ENCODE data around the gene USP21. TPM values are rescaled to one million over a fixed set of nuclear protein-coding genes. Genes with fewer than 3 reads are reported as not detected.
A peak's percentile ranks its signal among the peaks of the same experiment; 100 is the strongest.

Gene USP21
- total RNA-seq, 1 experiment from 2014 or later, result 9.3 TPM

DNA sequence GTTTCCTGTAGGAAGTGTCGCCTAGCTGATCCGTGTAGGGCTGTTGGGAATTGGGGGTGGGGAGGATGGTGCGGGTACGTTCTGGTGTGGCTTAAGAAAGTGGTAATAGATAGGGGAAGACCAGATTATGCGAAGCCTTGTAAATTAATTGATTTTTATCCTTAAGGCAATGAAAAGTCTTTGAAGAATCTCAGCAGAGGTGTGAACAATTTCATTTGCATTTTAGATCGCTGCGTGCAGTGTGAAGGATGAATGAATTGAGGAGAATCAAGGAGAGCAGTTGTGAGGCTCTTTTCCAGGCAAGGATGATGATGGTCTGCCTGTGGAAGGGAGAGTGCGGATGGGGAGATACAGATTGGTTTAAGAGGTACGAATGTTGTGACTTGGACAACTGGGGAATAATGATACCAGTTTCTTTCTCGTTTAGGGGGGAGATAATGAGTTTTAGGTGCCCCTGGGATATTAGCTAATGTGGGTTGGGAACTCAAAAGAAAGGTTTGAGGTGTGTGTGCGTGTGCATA lies 26.0 kb upstream of the USP21 start:
- no peak for DNase-seq (ENCODE audit: low read depth)

DNA sequence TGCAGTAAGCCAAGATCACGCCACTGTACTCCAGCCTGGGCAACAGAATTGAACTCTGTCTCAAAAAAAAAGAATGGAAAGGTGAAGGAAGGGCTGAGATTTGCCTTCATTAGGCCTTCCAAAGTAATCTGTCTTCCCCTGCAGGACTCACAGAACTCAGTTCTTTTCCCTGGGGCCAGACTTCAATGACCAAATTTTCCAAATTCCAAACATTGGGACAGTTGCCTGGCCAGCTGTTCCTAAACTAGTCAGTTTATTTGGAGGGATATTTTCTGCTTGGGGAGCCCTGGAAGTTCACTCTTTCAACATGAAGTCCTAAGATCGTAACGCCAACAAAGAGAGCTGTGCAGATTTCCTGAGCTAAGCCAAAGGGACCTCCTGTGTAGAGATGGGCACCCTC lies 21.4 kb upstream of the USP21 start:
- no peak for DNase-seq (ENCODE audit: low read depth)

DNA sequence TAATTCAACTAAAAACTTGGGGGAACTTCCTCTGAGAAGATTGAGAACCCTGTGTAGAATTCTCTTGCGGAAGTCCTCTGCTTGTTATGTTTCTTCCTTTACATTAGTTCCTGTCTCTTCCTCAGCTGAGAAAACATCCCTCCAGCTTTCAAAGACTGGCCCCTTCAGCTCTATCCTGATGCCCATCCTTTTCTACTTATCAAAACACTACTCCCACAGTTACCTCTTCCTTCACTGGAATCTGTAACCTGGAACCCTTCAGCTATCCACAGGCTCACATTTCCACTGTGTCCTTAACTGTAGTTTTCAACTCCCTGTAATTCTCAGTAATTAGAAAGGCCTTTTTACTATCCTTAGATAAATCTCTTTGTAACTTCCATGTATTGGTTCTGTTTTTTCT lies 20.9 kb upstream of the USP21 start:
- DNase-seq (ENCODE audit: low read depth), result no peak

DNA sequence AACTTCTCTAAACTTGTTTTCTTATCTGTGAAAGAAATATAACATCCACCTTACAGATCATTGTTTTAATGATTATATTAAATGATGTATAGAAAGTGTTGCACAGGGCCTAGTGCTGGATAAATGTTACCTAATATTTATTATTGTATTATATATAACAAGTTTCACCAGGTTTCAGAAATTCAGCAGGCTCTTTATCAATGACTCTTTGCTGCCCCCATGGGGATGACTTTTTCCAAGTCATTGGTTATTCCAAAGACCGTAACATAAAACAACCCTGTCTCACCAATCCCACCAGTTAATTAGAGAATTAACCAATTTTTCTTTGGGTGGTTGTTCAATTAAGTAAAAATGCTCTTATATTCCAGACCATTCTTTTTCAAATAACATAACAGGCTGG lies 19.5 kb upstream of the USP21 start:
- DNase-seq (ENCODE audit: low read depth), result peak; percentile 40

DNA sequence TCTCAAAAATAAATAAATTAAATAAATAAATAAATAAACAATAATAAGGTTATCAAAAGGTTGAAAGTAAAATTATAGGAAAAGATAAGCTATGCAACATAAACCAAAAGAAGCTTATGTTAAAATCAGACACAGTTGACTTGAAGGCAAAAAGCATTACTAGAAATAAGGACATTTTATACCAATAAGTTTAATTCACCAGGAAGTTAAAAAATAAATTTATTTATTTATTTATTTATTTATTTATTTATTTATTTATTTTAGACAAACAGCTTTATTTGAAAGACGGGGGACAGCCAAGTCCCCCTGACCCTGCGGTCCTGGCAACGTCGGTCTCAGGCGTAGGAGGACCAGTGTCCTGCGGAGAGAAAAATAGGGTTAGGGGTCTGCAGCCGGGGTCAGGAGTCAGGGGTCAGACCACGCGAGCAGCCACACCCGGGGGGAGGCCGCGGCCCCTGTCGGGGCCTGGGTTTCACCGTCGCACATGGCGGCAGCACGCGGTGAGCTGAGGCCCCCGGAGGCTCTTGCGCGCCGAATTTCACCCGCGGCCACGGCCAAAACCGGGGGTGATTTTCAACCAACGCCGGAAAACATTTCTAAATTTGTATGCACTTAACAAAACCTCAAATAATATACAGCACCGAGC lies 18.4 kb upstream of the USP21 start:
- no peak for DNase-seq (ENCODE audit: low read depth)

DNA sequence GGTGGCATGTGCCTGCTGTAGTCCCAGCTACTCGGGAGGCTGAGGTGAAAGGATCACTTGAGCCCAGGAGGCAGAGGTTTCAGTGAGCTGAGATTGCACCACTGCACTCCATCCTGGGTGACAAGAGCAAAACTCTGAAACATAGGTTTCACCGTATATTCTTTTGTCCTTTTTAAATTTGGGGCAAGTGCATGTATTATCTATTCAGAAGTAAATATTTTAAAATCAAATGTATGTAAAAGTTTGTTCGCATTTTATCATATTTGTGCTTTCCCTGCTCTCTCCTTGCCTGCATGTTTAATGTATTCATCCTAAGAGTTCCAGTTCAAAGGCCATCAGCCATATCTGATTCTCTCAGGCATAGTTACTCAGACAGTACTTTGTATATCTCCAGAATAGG lies 13.5 kb upstream of the USP21 start:
- DNase-seq (ENCODE audit: low read depth), result no peak

DNA sequence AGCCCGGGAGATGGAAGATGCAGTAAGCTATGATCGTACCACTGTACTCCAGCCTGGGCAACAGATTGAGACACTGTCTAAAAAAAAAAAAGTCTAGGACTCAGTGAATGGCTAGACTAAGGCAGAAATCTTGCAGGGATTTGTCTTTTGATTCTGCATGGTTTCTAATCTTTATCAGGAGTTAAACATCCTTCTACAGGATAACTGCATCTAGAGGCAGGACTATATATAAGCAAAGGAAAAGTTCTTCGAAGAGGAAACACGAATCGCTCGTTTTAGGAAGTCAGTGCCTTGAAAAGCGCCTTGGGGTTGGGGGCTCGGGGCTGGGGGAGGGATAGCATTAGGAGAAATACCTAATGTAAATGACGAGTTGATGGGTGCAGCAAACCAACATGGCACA lies 6.1 kb upstream of the USP21 start:
- DNase-seq (ENCODE audit: low read depth), result no peak

DNA sequence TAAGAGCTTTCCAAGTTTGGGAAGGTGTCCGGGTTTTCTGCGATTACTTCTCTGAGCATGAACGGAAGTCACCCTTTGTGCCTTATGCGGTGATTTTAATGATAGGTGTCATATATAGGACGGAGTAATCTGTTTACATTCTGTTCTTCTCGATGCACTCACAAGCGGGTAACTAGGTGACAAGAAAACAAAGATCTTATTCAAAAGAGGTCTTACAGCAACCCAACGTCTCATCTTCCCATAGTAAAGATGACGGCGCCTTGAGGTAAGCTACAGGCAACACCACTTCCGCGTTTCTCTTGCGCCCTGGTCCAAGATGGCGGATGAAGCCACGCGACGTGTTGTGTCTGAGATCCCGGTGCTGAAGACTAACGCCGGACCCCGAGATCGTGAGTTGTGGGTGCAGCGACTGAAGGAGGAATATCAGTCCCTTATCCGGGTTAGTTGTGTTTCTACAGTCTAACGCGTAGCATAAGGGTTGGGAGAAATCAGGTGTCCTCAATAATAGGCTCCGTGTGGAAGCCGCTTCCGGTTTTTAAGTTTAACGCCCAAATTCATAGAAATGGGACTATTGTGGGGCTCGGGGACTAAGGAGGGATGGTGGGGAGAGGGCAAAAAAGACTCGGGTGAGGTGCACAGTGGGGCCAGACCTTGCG lies 5.5 kb upstream of the USP21 start, which contains the start of gene UFC1:
Gene UFC1, plus strand, starts transcription at position 297 of the 656 bp plus-strand sequence. Its CDS starts 20 bp downstream, at position 317.
- peak; percentile 86 for DNase-seq (ENCODE audit: low read depth)

DNA sequence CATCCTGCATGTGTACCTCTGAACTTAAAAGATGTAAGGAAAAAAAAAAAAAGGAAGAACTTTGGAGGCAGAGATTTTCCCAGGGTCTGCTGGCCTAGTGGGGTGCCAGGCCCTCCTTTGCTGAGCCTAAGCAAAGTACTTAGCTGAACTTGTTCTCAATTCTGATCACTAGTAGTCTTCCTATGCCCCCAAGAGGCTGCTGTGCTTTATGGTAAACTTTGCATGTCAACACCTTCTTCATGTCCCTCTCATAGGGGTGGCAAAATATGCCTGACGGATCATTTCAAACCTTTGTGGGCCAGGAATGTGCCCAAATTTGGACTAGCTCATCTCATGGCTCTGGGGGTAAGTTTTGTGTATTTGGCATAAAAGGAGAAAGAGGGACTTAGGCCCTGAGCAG lies 1.4 kb upstream of the USP21 start:
- DNase-seq (ENCODE audit: low read depth), result no peak

DNA sequence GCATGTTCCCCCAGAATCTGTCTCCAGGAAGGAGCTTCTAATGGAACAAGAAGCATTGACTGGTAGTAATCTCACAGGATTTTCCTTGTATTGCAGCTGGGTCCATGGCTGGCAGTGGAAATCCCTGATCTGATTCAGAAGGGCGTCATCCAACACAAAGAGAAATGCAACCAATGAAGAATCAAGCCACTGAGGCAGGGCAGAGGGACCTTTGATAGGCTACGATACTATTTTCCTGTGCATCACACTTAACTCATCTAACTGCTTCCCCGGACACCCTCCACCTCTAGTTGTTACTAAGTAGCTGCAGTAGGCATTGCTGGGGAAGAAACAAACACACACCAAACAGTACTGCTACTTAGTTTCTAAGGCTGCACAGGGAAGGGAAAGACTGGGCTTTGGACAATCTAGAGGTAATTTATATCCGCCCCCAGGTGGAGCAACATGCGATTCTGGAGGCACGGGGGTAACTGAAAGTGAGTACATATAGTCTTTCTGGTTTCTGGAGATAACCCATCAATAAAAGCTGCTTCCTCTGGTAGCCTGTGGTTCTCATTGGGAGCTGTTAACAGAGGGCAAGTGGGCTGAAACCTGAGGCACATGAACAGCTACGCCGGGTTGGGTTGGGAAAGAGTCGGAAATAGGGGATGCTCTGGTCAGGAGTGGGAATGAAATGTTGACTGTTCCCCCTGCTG lies 837 bp upstream of the USP21 start:
- no peak for DNase-seq (ENCODE audit: low read depth)

DNA sequence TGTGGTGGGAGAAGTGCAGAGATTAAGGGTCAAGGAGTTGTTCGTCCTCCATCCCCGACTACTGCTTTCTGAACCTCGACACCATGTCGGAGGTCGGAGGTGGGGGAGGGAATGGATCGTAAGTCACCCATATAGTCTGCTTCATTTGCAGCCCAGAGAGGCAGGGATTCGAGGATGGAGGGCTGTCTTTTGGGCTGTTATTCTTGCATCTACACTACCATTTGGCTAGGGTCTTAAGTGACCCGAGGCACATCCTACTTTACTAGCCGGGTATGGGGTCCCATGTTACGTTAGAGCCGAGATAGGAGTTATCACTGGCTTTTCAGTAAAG lies 578 bp downstream of the USP21 start:
- no peak for DNase-seq (ENCODE audit: low read depth)

DNA sequence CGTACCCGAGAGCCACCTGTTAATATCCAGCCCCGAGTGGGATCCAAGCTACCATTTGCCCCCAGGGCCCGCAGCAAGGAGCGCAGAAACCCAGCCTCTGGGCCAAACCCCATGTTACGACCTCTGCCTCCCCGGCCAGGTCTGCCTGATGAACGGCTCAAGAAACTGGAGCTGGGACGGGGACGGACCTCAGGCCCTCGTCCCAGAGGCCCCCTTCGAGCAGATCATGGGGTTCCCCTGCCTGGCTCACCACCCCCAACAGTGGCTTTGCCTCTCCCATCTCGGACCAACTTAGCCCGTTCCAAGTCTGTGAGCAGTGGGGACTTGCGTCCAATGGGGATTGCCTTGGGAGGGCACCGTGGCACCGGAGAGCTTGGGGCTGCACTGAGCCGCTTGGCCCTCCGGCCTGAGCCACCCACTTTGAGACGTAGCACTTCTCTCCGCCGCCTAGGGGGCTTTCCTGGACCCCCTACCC lies 1.4 kb downstream of the USP21 start:
- DNase-seq (ENCODE audit: low read depth), result no peak

DNA sequence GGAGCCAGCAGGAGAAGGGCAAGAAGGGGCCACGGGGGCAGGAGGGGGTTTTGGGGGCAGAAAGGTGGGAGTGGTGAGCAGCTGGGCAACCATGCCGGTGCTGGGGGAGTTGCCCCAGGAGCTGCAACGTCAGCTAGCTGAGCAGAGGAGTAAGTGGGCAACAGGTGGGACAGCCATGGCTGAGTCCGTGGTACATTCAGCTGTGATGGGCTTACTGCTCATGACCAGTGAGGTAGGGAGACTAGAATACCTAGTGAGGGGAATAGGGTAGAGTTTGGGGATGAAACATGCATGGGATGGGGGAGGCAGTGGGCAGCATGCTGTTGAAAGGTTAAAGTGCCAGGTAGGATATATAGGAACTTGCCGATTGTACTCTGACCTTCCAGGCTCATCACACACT lies 2.4 kb downstream of the USP21 start:
- DNase-seq (ENCODE audit: low read depth), result no peak

DNA sequence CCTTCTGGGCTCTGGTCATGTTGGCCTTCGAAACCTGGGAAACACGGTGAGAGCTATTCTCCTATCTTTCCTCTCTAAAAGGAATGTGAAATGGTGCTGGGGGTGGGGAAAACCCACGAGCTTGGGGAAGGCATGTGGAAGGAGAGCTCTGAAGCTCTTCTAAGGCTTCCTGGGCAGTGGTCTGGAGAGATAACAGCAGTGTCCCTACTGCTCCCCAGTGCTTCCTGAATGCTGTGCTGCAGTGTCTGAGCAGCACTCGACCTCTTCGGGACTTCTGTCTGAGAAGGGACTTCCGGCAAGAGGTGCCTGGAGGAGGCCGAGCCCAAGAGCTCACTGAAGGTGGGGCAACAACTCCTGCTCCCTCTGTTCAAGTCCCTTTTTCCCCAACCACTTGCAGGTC lies 2.8 kb downstream of the USP21 start:
- DNase-seq (ENCODE audit: low read depth), result no peak

DNA sequence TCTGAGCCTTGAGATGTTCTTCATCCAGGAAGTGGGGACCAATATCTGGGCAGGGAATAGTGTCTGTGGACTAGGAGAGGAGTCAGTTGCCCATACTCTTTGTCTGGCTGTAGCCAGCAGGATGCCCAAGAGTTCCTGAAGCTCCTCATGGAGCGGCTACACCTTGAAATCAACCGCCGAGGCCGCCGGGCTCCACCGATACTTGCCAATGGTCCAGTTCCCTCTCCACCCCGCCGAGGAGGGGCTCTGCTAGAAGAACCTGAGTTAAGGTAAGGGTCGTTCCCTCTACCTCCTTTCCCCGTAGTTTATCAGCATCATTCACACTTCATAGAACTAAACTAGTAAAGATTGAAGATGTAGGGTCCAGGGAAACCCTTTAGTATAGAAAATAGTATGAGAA lies 3.5 kb downstream of the USP21 start:
- no peak for DNase-seq (ENCODE audit: low read depth)

DNA sequence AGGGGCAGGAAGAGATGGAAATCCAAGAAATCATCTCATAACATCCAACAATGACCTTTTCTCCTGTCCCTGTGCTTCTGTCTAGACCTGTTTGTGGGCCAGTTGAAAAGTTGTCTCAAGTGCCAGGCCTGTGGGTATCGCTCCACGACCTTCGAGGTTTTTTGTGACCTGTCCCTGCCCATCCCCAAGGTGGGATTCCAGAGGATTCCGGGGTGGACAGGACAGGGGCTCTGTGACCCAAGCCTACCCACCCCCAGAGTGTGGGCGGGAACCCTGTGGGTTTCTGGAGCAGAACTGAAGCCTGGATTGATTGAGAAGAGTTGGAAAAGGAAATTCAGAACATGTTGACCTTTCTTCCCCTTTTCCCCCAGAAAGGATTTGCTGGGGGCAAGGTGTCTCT lies 4.5 kb downstream of the USP21 start:
- DNase-seq (ENCODE audit: low read depth), result no peak

DNA sequence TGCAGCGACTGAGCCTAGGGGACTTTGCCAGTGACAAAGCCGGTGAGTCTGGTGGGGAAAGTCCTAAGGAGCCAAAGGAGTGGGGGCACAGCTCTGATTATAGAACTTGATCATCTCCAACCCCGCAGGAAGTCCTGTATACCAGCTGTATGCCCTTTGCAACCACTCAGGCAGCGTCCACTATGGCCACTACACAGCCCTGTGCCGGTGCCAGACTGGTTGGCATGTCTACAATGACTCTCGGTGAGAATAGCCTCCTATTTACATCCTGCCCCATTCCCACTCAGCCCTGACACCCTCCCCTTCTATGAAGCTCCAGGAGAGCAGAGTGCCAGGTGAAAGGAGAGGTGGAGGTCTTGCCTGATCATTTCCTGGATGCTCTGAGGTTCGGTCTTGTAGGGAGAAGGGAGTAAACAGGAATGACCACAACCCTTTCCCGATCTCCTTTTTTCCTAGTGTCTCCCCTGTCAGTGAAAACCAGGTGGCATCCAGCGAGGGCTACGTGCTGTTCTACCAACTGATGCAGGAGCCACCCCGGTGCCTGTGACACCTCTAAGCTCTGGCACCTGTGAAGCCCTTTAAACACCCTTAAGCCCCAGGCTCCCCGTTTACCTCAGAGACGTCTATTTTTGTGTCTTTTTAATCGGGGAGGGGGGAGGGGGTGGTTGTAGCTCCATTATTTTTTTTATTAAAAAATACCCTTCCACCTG lies 5.8 kb downstream of the USP21 start:
- no peak for DNase-seq (ENCODE audit: low read depth)

DNA sequence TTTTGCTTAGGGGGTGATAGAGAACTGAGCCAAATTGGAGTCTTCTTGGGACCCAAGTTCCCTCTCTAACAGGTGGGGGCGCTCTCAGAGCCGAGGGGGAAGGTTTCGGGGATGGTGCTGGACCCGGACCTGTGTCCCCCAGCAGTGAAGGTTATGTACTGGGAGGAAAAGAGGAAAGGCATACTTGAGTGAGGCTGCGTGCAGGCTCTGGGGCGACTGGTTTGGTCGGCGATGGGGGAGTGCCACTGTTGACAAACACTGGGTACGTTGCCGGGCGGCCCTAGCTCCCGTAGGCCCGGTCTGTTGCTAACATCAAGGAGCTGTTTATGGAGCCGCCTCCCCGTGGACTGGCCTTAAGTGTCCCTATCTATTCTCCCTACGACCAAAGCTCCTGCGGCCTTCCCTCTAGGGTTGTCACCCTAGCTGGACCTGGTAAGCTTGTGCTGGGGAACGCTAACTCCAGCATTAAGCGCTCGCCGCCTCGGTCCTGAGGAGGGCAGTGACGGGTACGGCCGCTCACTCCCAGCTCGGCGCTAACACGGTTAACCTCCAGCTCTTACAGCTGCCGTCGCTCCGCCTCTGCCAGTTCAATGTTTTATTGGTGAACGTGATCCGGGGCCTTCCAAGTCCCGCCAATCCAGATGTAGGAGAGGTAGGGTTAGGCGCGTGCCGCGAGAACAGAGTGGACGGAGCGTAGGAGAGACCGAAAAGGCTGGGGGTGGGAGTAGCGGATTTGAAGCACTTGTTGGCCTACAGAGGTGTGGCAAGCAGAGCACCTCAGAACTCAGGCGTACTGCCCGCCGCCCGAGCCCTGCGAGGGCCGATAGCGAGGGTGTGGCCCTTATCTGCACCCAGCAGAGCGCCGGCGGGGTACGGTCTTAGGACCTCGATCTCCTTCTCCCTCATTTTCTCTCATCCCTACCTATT lies 6.7 kb downstream of the USP21 start, which contains the start of gene PPOX:
Gene PPOX, plus strand, starts transcription at position 685 of the 927 bp plus-strand sequence. CDS start 422 bp downstream, outside the sequence.
- peak; percentile 97 for DNase-seq (ENCODE audit: low read depth)

DNA sequence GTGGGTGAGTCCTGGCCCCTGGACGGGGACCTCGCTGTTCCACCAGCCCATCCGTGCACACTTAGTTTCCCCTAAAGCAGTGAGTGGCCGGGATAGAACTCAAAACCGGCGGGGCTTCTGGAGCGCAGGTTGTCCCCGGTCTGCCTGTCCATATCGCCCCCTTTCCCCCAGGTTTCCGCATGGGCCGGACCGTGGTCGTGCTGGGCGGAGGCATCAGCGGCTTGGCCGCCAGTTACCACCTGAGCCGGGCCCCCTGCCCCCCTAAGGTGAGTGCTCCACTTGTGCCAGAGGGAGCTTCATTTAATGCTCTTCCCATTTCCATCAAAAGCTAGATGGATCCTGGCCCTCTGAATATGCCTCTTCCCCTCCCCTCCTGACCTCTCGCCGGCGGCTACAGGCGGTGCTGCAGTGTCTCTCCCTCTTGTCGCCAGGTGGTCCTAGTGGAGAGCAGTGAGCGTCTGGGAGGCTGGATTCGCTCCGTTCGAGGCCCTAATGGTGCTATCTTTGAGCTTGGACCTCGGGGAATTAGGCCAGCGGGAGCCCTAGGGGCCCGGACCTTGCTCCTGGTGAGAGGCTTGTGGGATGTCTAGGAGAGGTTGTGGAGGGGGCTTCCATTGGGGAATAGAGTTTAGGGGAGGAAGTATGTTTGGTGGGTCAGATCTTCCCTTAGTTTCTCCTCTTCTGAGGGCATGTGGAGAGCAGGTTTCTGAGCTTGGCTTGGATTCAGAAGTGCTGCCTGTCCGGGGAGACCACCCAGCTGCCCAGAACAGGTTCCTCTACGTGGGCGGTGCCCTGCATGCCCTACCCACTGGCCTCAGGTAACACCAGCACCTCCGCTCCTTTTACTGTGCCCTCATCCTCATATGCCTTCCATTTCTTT lies 7.6 kb downstream of the USP21 start:
- DNase-seq (ENCODE audit: low read depth), result no peak

DNA sequence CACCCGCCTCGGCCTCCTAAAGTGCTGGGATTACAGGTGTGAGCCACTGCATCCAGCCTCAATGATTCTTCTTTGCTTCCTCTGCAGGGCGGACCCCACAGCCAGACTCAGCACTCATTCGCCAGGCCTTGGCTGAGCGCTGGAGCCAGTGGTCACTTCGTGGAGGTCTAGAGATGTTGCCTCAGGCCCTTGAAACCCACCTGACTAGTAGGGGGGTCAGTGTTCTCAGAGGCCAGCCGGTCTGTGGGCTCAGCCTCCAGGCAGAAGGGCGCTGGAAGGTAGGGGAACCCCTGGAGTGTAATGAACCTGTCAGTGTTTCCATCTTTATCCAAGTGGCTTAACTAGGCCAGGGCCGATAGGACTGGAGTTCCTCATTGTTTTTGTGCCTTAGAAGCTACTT lies 9.6 kb downstream of the USP21 start:
- DNase-seq (ENCODE audit: low read depth), result no peak

Measured in RPMI7951 (cell line).